ENCODE results near the gene CTBS. TPM values are rescaled to one million over a fixed set of nuclear protein-coding genes. Genes with fewer than 3 reads are reported as not detected.

CTBS gene
- total RNA-seq, 1 donor from 2014 or later: 10.6 TPM

DNA sequence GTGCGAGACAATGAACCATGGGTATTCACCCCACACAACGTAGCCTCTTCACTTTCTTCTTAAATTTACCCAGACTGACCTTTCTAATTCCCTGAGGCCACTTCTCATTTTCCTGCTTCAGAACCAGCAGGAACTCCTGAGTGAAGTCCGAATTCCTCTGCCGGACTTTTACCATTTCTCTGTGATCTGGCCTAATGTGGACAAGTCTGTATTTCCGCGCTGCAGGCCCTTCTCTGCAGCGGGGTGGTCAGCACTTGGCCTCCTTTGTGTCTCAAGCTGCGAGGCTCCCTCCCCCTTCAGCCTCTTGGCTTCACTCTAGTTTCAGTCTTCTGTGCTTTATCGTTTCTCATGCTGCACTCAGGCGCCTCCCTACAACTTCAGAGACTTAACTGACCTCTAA lies 9.4 kb upstream of the CTBS start:
- no peaks in the 10 kb centered on the region for H3K27me3 Mint-ChIP-seq
- peaks cover 6% of the 10 kb centered on the region for H3K36me3 Mint-ChIP-seq
- H3K27ac Mint-ChIP-seq: peak overlapping the region; percentile 11
- H3K4me1 Mint-ChIP-seq (ENCODE audit: unreplicated experiment): peaks cover 16% of the 10 kb centered on the region
- no peak overlapping the region for H3K4me3 Mint-ChIP-seq
- H3K9me3 Mint-ChIP-seq: peaks cover 13% of the 10 kb centered on the region
- no peak for DNase-seq (ENCODE audit: extremely low spot score, unreplicated experiment)
- TF ChIP-seq, protein P1, sequence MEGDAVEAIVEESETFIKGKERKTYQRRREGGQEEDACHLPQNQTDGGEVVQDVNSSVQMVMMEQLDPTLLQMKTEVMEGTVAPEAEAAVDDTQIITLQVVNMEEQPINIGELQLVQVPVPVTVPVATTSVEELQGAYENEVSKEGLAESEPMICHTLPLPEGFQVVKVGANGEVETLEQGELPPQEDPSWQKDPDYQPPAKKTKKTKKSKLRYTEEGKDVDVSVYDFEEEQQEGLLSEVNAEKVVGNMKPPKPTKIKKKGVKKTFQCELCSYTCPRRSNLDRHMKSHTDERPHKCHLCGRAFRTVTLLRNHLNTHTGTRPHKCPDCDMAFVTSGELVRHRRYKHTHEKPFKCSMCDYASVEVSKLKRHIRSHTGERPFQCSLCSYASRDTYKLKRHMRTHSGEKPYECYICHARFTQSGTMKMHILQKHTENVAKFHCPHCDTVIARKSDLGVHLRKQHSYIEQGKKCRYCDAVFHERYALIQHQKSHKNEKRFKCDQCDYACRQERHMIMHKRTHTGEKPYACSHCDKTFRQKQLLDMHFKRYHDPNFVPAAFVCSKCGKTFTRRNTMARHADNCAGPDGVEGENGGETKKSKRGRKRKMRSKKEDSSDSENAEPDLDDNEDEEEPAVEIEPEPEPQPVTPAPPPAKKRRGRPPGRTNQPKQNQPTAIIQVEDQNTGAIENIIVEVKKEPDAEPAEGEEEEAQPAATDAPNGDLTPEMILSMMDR (conservative IDR thresholded peaks at IDR 0.05): no peak

DNA sequence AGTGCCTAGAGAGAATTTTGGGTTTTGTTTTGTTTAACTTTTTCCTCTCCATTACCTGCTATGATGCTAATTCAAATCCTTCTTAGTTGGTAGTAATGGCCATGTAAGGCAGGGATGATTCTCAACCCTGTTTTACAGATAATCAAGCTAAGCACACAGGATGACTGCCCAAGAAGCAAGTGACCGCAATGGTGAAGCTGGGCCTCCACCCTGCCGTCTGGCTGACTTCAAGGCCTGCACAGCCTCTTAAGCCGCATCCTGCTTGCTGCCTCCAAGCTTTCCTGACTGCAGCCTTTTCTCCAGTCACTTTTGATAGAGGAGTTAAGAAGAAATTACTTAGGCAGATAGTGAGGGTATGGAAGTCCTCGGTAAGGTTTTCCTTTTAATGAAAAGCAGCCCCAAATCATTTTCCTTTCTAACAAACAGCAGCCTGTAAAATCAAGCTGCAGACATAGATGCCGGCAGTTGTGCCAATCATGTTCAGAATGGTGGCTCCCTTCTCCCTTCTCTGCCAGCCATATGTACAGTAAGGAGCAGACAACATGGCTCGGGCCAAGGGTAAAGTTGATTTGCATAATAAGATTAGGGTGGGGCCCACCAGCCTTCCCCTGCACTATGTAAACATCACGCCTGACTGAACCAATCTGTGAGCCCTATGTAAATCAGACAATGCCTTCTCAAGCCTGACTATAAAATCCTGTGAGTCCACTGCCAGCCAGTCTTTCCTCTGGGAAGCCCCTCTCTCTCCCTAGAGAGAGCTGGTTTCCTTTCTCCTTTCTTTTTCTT lies 8.8 kb upstream of the CTBS start:
- Mint-ChIP-seq H3K4me3 (no peak overlapping the region), H3K9me3 (peaks cover 13% of the 10 kb centered on the region), H3K27ac (peak overlapping the region; percentile 11), H3K36me3 (peaks cover 6% of the 10 kb centered on the region), H3K27me3 (no peaks in the 10 kb centered on the region), H3K4me1 (ENCODE audit: unreplicated experiment) (peaks cover 16% of the 10 kb centered on the region)
- no peak for DNase-seq (ENCODE audit: extremely low spot score, unreplicated experiment)
- TF ChIP-seq, protein P1 (conservative IDR thresholded peaks at IDR 0.05): no peak

DNA sequence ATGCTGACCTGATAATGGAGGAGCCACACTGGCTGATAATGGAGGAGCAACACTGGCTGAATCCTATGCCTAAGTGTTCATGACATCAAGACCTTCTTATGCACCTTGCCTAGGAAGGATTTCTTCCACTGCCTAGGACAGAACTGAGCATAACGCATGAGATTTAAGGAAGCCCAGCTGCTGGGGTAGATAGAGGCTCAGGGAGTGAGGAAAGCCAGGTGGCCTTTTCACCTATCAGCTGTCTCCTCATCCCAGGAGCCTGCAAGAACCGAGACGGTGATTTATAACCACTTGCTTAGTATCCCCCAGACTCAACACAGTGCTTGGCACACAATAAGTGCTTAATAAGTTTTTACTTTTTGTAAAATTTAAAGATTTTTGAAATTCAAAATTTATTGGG lies 7.4 kb upstream of the CTBS start:
- H3K36me3 Mint-ChIP-seq: peaks cover 6% of the 10 kb centered on the region
- H3K4me3 Mint-ChIP-seq: no peak overlapping the region
- no peak for DNase-seq (ENCODE audit: extremely low spot score, unreplicated experiment)
- peaks cover 12% of the 10 kb centered on the region for H3K9me3 Mint-ChIP-seq
- TF ChIP-seq, protein P1 (conservative IDR thresholded peaks at IDR 0.05): no peak
- H3K4me1 Mint-ChIP-seq (ENCODE audit: unreplicated experiment): peaks cover 16% of the 10 kb centered on the region
- H3K27ac Mint-ChIP-seq: no peak overlapping the region
- no peaks in the 10 kb centered on the region for H3K27me3 Mint-ChIP-seq

DNA sequence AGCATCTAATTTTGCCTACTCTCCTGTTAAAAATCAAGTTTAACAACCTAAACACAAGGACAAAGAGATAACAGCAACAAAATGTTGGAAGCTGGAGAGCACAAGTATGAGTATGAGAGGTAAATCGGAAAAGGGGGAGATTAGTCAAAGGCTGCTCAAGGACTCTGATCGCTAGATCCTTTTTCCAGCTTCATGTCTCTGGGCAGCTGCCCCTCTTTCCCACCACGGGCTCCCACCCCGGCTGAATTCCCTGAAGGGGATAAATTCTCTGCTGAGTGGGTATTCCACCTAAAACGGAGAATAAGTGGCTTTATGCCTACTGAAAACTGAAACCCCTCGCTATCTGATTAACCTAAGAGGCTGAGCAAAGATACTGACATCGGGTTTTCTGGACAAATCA lies 696 bp upstream of the CTBS start:
- H3K9me3 Mint-ChIP-seq: peaks cover 6% of the 10 kb centered on the region
- H3K4me3 Mint-ChIP-seq: peak overlapping the region; percentile 98
- peaks cover 15% of the 10 kb centered on the region for H3K36me3 Mint-ChIP-seq
- no peaks in the 10 kb centered on the region for H3K27me3 Mint-ChIP-seq
- TF ChIP-seq, protein P1 (conservative IDR thresholded peaks at IDR 0.05): no peak
- no peak for DNase-seq (ENCODE audit: extremely low spot score, unreplicated experiment)
- H3K27ac Mint-ChIP-seq: peak overlapping the region; percentile 99
- peaks cover 29% of the 10 kb centered on the region for H3K4me1 Mint-ChIP-seq (ENCODE audit: unreplicated experiment)

DNA sequence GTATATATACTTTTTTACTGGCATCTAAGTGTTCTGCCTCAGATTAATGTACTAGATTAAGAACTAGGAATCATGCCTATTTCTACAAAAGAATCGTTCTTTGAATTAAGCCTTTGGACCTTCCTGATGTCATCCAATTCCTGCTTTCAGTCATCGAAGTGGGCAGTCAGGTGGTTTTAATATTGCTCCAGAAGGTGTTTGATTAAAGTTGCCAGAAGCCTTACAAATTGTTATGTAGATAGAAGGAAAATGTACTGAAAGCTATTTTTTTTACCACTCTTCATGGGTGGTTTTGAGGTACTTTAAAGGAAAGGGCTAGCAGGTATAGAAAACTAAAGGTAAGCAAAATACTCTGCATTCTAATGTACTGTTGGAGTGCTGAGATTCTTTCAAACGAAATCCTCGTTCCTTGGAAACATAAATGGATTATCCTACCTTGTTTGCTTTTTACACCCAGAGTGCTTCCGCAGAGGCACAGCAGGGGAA lies 716 bp downstream of the CTBS start:
- Mint-ChIP-seq H3K27ac (peak overlapping the region; percentile 99), H3K4me1 (ENCODE audit: unreplicated experiment) (peaks cover 29% of the 10 kb centered on the region), H3K27me3 (no peaks in the 10 kb centered on the region), H3K36me3 (peaks cover 15% of the 10 kb centered on the region), H3K4me3 (peak overlapping the region; percentile 98), H3K9me3 (peaks cover 6% of the 10 kb centered on the region)
- TF ChIP-seq, protein P1 (conservative IDR thresholded peaks at IDR 0.05): no peak
- no peak for DNase-seq (ENCODE audit: extremely low spot score, unreplicated experiment)

Measured in type B pancreatic cell (in vitro differentiated cells).